Measurements from ENCODE around the gene ANKRD34B.
"Not testable (repeated sequence)": the region's sequence is repeated elsewhere in the genome, so short reads cannot be mapped to it uniquely, and the experiment has no call there.

ANKRD34B gene

DNA sequence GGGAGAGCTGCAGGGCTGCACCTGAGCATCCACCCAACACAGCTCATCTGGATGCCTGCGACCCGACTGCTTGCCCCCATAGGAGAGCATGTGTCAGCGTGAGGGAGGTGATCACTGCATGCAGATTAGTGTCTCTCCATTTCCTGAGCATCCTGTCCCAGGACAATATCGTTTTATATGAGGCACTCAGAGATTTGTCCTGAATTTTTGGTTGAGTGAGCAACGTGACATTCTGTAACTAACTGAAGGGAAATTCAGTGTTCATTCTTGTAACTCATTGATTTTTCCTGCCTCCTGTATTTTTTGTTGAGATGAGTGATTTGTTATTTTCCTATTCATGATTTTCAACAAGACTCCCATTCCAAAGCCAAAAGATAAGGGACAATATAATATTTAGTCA, 20.7 kb upstream of the ANKRD34B start:
- Mint-ChIP-seq H3K4me1 (no peaks in the 10 kb centered on the region), H3K4me3 (no peak overlapping the region), H3K27ac (no peak overlapping the region), H3K27me3 (peaks cover 9% of the 10 kb centered on the region), H3K36me3 (no peaks in the 10 kb centered on the region), H3K9me3 (no peaks in the 10 kb centered on the region)
- DNase-seq (ENCODE audit: low spot score in 2 of 2), result no peak
- ATAC-seq (ENCODE audit: low read depth), result no peak

DNA sequence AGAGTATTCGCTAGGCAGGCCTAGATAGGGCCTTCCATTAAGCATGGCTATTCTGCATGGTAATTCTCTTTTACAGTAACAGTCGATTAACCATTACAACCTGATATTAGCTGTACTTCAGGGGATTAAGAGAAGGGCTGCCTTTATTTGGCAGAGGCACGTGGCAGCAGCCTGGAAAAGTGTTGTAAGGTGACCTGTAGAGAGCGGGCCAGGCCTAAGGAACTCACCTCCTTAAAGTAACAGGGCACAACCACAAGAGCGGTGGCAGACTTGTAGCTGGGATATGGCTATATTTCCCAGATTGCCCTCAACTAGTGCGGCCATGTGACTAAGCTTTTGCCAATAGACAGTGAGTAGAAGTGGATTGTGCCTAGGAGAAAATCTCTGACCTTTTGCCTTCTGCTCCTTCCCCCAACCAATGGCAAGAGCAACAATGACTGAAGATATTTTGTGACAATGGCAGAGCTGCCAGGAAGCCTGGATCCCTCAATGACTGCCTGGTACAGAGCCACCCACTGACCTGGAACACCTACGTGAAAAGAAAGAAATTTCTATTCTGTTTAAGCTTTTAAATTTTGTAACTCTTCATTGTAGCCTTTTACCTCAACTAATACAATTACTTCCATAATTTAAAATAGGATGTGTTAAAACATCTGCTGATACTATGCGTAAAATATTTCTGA, 18.9 kb upstream of the ANKRD34B start:
- ATAC-seq (ENCODE audit: low read depth) (no peak), DNase-seq (ENCODE audit: low spot score in 2 of 2) (no peak)
- no peaks in the 10 kb centered on the region for H3K36me3 Mint-ChIP-seq

DNA sequence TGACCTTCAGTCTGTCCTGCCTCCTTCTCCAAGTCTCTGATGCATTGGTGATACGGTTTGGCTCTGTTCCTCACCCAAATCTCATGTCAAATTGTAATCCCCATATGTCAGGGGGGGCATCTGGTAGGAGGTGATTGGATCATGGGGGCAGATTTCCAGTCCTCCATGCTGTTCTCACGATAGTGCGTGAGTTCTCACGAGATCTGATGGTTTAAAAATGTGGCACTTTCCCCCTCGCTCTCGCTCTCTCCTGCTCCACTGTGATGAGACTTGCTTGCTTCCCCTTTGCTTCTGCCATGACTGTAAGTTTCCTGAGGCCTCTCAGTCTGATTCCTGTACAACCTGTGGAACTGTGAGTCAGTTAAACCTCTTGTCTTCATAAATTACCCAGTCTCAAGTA, 14.7 kb upstream of the ANKRD34B start:
- Mint-ChIP-seq H3K4me3 (no peak overlapping the region), H3K27me3 (peaks cover 6% of the 10 kb centered on the region), H3K4me1 (no peaks in the 10 kb centered on the region), H3K9me3 (peaks cover 1% of the 10 kb centered on the region), H3K36me3 (no peaks in the 10 kb centered on the region), H3K27ac (no peak overlapping the region)
- DNase-seq (ENCODE audit: low spot score in 2 of 2) (no peak), ATAC-seq (ENCODE audit: low read depth) (no peak)

More for the DNA sequence above, 18.9 kb upstream of the ANKRD34B start:
- no peaks in the 10 kb centered on the region for H3K9me3 Mint-ChIP-seq
- H3K4me3 Mint-ChIP-seq, result no peak overlapping the region
- H3K27me3 Mint-ChIP-seq, result peaks cover 14% of the 10 kb centered on the region
- H3K4me1 Mint-ChIP-seq, result no peaks in the 10 kb centered on the region
- H3K27ac Mint-ChIP-seq, result no peak overlapping the region

DNA sequence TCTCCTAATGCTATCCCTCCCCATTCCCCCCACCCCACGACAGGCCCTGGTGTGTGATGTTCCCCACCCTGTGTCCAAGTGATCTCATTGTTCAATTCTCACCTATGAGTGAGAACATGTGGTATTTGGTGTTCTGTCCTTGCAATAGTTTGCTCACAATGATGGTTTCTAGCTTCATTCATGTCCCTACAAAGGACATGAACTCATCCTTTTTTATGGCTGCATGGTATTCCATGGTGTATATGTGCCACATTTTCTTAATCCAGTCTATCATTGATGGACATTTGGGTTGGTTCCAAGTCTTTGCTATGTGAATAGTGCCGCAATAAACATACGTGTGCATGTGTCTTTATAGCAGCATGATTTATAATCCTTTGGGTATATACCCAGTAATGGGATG, 10.2 kb upstream of the ANKRD34B start:
- H3K27ac Mint-ChIP-seq; ATAC-seq (ENCODE audit: low read depth); DNase-seq (ENCODE audit: low spot score in 2 of 2): not testable (repeated sequence)

DNA sequence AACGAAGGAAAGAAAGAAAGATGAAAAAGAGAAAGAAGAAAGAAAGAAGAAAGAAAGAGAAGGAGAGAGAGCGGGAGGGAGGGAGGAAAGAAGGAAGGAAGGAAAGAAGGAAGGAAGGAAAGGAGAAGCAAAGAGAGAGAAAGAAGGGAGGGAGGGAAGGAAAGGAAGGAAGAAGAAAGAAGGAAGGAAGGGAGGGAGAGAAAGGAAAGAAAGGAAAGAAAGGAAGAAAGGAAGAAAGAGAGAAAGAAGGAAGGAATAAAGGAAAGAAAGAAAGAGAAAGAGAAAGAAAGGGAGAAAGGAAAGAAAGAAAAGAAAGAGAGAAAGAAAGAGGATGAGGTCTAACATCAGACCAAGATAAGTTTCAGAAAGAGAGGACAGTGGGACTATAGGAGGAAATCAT, 9.0 kb upstream of the ANKRD34B start:
- DNase-seq (ENCODE audit: low spot score in 2 of 2) (no peak), ATAC-seq (ENCODE audit: low read depth) (no peak)
- H3K4me3 Mint-ChIP-seq, result no peak overlapping the region
- peaks cover 5% of the 10 kb centered on the region for H3K9me3 Mint-ChIP-seq
- peaks cover 4% of the 10 kb centered on the region for H3K27me3 Mint-ChIP-seq
- no peaks in the 10 kb centered on the region for H3K36me3 Mint-ChIP-seq
- no peak overlapping the region for H3K27ac Mint-ChIP-seq
- H3K4me1 Mint-ChIP-seq, result no peaks in the 10 kb centered on the region

More for the DNA sequence above, 10.2 kb upstream of the ANKRD34B start:
- H3K4me3 Mint-ChIP-seq, H3K36me3 Mint-ChIP-seq, H3K9me3 Mint-ChIP-seq, H3K27me3 Mint-ChIP-seq, H3K4me1 Mint-ChIP-seq: not testable (repeated sequence)

DNA sequence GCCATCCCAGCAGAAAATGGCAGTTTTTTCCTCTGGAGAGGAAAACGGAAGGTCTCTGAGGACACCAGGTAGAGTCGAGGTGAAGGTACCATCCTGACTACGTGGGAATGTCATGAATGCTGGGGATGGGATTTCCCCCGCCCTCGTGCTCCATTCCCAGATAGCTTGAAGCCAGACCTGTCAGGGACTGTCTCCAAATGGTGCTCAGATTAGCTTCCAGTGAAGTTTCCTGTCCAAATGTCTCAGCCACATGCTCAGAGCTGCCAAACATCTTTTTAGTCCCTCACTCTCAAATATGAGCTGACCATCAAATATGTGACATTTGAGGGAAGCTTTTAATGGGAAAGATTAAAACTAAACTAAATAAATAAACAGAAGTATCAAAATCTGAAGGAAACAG, 7.6 kb upstream of the ANKRD34B start:
- peaks cover 9% of the 10 kb centered on the region for H3K27me3 Mint-ChIP-seq
- peaks cover 1% of the 10 kb centered on the region for H3K36me3 Mint-ChIP-seq
- ATAC-seq (ENCODE audit: low read depth) (no peak), DNase-seq (ENCODE audit: low spot score in 2 of 2) (no peak)
- H3K4me1 Mint-ChIP-seq, result peaks cover under 1% of the 10 kb centered on the region
- H3K4me3 Mint-ChIP-seq, result no peak overlapping the region
- H3K9me3 Mint-ChIP-seq, result peaks cover 6% of the 10 kb centered on the region
- H3K27ac Mint-ChIP-seq, result no peak overlapping the region

DNA sequence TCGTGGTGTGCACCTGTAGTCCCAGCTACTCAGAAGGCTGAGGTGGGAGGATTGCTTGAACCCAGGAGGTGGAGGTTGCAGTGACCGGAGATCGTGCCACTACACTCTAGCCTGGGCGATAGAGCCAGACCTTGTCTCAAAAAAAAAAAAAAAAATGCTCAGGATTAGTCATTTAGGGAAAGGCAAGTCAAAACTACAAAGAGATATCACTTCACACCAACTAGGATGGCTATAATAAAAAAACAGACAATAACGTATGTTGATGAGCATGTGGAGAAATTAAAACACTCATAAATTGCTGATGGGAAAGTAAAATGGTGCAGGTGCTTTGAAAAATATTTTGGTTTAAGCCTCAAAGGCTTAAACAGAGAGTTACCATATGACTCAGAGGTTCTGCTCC, 6.3 kb upstream of the ANKRD34B start:
- H3K27ac Mint-ChIP-seq, result no peak overlapping the region
- peaks cover 7% of the 10 kb centered on the region for H3K9me3 Mint-ChIP-seq
- peaks cover 2% of the 10 kb centered on the region for H3K36me3 Mint-ChIP-seq
- no peak overlapping the region for H3K4me3 Mint-ChIP-seq
- peaks cover 16% of the 10 kb centered on the region for H3K27me3 Mint-ChIP-seq
- ATAC-seq (ENCODE audit: low read depth) (no peak), DNase-seq (ENCODE audit: low spot score in 2 of 2) (no peak)
- H3K4me1 Mint-ChIP-seq, result peaks cover 2% of the 10 kb centered on the region

DNA sequence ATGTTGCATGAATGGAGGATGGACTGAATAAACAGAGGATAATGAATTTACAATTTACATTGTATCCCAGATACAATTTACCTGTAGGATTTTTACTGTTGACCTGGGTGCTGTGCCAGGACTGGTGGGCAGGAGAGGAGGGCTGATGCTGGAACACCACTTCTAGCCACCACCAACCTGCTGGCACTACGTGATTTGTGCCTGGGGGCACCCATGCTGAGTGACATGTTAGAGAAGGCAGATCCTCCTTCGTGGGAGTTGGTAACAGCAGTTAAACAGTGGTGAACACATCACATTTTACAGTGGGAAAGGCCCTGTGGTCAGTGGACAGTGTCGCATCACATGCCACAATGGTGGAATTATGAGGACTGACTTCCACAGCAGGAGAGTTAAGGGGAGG, 3.0 kb upstream of the ANKRD34B start:
- Mint-ChIP-seq H3K4me3 (no peak overlapping the region), H3K27me3 (peaks cover 24% of the 10 kb centered on the region), H3K4me1 (peaks cover 5% of the 10 kb centered on the region), H3K36me3 (peaks cover 4% of the 10 kb centered on the region), H3K9me3 (peaks cover 2% of the 10 kb centered on the region), H3K27ac (no peak overlapping the region)
- ATAC-seq (ENCODE audit: low read depth), result no peak
- DNase-seq (ENCODE audit: low spot score in 2 of 2), result no peak

DNA sequence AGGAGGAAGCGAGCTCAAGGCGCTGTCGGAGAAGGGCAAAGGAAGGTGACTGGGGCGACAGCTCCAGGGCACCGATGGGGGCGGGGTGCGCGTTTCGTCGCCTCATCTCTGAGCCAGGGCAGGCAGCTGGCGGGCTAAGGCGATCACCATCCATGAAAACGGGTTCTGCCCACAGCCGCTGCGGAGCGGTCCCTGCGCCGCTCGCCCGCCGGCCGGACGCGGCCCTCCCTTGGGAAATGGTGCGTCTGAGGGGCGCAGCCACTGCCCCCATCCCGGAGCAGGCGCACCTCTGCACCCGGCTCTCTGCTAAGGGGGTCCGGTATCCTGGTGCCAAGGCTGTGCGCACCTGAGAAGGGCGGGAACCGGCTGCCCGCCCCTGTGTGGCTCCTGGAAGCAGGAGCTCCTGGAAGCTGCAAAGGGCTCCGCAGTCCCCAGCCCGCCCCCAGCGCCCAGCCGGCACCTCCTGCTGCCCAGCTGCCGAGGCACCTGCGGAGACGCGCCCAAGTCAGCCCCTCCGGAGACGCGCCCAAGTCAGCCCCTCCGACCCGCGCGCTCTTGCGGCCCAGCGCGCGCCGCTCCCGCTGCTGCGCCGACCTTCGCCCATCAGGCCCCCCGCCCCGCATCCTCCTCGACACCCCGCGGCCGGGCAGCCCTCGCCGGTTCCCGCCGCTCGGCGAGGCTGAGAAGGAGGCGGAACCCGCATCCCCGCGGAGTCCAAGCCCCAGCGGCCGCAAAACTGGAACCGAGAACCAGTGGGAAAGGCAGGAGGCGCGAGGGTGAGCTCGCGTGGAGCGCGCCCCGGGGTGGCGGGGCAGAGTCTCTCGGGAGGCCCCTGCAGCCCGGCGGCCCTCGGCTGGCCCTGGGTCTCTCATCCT, 757 bp downstream of the ANKRD34B start:
- Mint-ChIP-seq H3K27ac (no peak overlapping the region), H3K4me3 (peak overlapping the region; percentile 48), H3K4me1 (peaks cover 5% of the 10 kb centered on the region), H3K36me3 (peaks cover 4% of the 10 kb centered on the region), H3K27me3 (peaks cover 31% of the 10 kb centered on the region), H3K9me3 (peaks cover 2% of the 10 kb centered on the region)
- ATAC-seq (ENCODE audit: low read depth) (no peak), DNase-seq (ENCODE audit: low spot score in 2 of 2) (no peak)

DNA sequence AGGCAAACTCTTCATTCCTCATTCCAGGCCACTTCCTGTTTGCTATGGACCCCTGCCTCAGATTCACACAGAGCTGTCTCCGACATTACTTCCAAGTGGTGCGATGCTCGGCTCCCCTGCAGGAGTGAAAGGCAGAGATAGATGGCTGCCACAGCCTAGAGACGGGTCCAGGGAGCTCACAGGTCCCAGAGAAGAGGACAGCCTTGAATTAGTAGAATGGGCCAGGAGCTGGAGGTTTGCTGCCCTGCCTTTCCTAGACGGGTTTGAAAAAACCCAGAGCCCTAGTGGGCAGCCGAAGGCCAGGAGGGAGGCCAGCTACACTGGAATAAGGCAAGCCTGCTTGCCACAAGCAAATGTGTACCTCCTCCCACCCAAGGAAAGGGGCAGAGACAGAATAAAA, 1.8 kb downstream of the ANKRD34B start:
- H3K36me3 Mint-ChIP-seq, result peaks cover 4% of the 10 kb centered on the region
- DNase-seq (ENCODE audit: low spot score in 2 of 2) (no peak), ATAC-seq (ENCODE audit: low read depth) (no peak)
- peak overlapping the region; percentile 9 for H3K4me3 Mint-ChIP-seq
- peaks cover 2% of the 10 kb centered on the region for H3K9me3 Mint-ChIP-seq
- H3K27me3 Mint-ChIP-seq, result peaks cover 30% of the 10 kb centered on the region
- peaks cover 5% of the 10 kb centered on the region for H3K4me1 Mint-ChIP-seq
- no peak overlapping the region for H3K27ac Mint-ChIP-seq

DNA sequence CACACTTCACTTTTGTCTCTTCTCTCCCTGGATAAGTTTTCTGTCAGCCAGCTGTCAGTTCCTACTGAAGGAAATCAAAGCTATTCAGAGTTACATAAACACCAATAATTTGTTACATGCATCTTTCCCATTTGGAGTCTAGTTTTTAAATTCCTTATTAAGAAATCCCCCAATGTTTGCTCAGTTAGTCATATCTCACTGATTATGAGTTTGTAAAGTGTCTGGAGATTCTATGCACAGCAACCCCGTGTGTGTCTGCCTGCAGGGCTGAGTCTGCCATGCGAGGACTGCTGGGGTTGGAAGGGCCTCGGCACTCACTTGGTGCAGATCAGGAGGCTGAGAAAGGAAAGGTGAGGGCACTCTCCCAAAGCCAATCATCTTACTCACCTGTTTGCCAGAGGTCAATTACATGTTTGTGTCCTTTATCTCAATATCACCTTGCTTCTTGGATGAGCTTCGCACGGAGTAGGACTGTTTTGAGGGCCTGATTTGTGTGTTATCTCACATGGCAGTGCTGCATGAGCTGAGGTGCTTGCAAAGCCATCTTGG, 3.3 kb downstream of the ANKRD34B start:
- no peak for ATAC-seq (ENCODE audit: low read depth)
- DNase-seq (ENCODE audit: low spot score in 2 of 2), result no peak
- no peak overlapping the region for H3K4me3 Mint-ChIP-seq
- peaks cover 2% of the 10 kb centered on the region for H3K36me3 Mint-ChIP-seq
- H3K27me3 Mint-ChIP-seq, result peaks cover 19% of the 10 kb centered on the region
- H3K4me1 Mint-ChIP-seq, result peaks cover 3% of the 10 kb centered on the region
- no peaks in the 10 kb centered on the region for H3K9me3 Mint-ChIP-seq
- no peak overlapping the region for H3K27ac Mint-ChIP-seq

DNA sequence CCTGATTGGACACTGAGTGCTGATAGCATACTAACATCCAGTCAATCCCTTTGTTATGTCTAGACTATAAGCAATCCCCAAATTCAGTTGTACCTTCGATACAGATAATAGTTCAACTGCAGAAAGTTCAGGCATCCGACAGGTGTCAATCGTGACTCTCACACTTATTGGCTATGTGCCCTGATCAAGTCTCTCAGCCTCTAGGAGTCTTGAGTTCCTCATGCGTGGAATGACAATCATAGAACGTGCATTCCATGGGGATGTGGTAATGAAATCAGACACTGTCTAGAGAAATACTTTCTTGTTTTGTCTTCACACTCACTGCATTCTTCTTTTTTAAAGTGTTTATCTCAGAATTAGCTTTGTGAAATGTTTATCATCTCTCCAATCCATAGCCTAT, 4.8 kb downstream of the ANKRD34B start:
- Mint-ChIP-seq H3K4me3 (no peak overlapping the region), H3K27ac (no peak overlapping the region), H3K9me3 (no peaks in the 10 kb centered on the region), H3K27me3 (peaks cover 15% of the 10 kb centered on the region), H3K4me1 (no peaks in the 10 kb centered on the region), H3K36me3 (no peaks in the 10 kb centered on the region)
- no peak for ATAC-seq (ENCODE audit: low read depth)
- DNase-seq (ENCODE audit: low spot score in 2 of 2), result no peak

DNA sequence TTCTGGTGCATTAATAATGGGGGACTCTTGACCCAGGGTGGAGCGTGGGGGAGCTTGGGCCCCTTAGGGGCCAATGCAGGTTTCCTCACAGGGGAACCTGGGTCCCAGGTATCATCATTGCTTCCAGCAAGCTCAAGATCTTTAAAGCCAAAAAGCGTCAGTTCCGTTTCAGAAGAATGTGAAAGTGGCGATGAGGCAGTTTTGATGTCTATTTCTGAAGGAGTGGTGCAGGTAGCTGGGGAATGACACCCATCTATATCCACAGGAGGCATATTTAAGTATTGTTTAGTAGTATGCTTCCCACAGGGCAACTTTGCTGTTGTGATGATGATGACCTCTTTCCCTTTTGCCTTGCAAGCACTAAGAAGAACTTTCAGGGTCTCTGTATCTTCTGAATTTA, 10.8 kb downstream of the ANKRD34B start:
- H3K9me3 Mint-ChIP-seq, result no peaks in the 10 kb centered on the region

DNA sequence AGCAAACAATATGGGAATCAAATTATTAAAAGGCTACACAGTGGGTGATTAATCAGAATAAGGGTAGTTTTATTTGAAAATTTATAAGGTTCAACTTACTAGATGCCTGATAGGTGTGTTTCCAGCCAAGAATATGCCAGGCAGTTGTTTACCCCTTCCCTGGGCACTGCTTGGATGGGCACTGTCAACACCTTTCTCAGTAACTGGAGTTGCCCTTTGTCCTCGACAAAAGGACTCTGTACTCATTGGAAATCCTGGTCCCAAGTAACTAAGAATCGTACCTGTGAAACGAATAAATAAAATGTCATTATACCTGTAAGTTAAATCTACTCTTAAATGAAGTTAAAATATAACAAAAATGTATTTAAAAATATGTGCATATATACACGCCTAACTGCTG, 15.0 kb downstream of the ANKRD34B start:
- Mint-ChIP-seq H3K27me3 (peaks cover 16% of the 10 kb centered on the region), H3K4me1 (no peaks in the 10 kb centered on the region), H3K27ac (no peak overlapping the region), H3K9me3 (peaks cover 1% of the 10 kb centered on the region), H3K4me3 (no peak overlapping the region), H3K36me3 (no peaks in the 10 kb centered on the region)
- ATAC-seq (ENCODE audit: low read depth), result no peak
- DNase-seq (ENCODE audit: low spot score in 2 of 2), result no peak

More for the DNA sequence above, 10.8 kb downstream of the ANKRD34B start:
- Mint-ChIP-seq H3K27me3 (peaks cover 8% of the 10 kb centered on the region), H3K27ac (no peak overlapping the region), H3K4me1 (no peaks in the 10 kb centered on the region), H3K36me3 (no peaks in the 10 kb centered on the region), H3K4me3 (no peak overlapping the region)
- ATAC-seq (ENCODE audit: low read depth) (no peak), DNase-seq (ENCODE audit: low spot score in 2 of 2) (no peak)

All from memory B cell (primary cell).